ENCODE results near the gene SHOC1.
"Not testable (repeated sequence)": the region's sequence is repeated elsewhere in the genome, so short reads cannot be mapped to it uniquely, and the experiment has no call there.

Gene SHOC1

GRCh38 chr9:111795557-111795839 is 761 bp upstream of the SHOC1 start:
- no peaks in the 10 kb centered on the region for H3K9me3 ChIP-seq (ENCODE audit: control extremely low read depth in 1 of 5, control insufficient read depth in 4 of 5, insufficient read depth in 2 of 5, low read depth in 1 of 5, low read length in 4 of 5)
- no peak for DNase-seq
- H3K4me1 ChIP-seq (ENCODE audit: control extremely low read depth in 1 of 4, control insufficient read depth in 4 of 4, insufficient read depth in 4 of 4, low read length in 3 of 4) = no peaks in the 10 kb centered on the region
- H3K4me3 ChIP-seq (ENCODE audit: control insufficient read depth in 1 of 7, extremely low read depth in 1 of 7, insufficient read depth in 4 of 7, low read depth in 2 of 7, low read length in 6 of 7) = no peak overlapping the region
- POLR2A ChIA-PET = no interaction called here
- CTCF ChIA-PET = no interaction called here
- H3K27ac ChIP-seq (ENCODE audit: insufficient read depth in 1 of 2, low read depth in 1 of 2, low read length in 2 of 2, poor library complexity in 1 of 2, severe bottlenecking in 2 of 2) = no peak overlapping the region
- WGBS (ENCODE audit: insufficient coverage) = no CpG with 5 or more reads among the region's 2 CpGs
- no peaks in the 10 kb centered on the region for H3K36me3 ChIP-seq (ENCODE audit: control insufficient read depth in 4 of 4, insufficient read depth in 4 of 4, low read length in 3 of 4)
- no peaks in the 10 kb centered on the region for H3K27me3 ChIP-seq (replicated peaks in 2 of 5; ENCODE audit: control insufficient read depth in 4 of 5, insufficient read depth in 5 of 5, low read length in 4 of 5)

GRCh38 chr9:111791821-111792220 is 2.9 kb downstream of the SHOC1 start:
- H3K9me3 ChIP-seq (ENCODE audit: control extremely low read depth in 1 of 5, control insufficient read depth in 4 of 5, insufficient read depth in 2 of 5, low read depth in 1 of 5, low read length in 4 of 5); H3K27ac ChIP-seq (ENCODE audit: insufficient read depth in 1 of 2, low read depth in 1 of 2, low read length in 2 of 2, poor library complexity in 1 of 2, severe bottlenecking in 2 of 2); H3K4me3 ChIP-seq (ENCODE audit: control insufficient read depth in 1 of 7, extremely low read depth in 1 of 7, insufficient read depth in 4 of 7, low read depth in 2 of 7, low read length in 6 of 7); H3K36me3 ChIP-seq (ENCODE audit: control insufficient read depth in 4 of 4, insufficient read depth in 4 of 4, low read length in 3 of 4); H3K4me1 ChIP-seq (ENCODE audit: control extremely low read depth in 1 of 4, control insufficient read depth in 4 of 4, insufficient read depth in 4 of 4, low read length in 3 of 4); POLR2A ChIA-PET; H3K27me3 ChIP-seq (replicated peaks in 2 of 5; ENCODE audit: control insufficient read depth in 4 of 5, insufficient read depth in 5 of 5, low read length in 4 of 5); DNase-seq; CTCF ChIA-PET: not testable (repeated sequence)
- WGBS (ENCODE audit: insufficient coverage) = no CpG with 5 or more reads among the region's 1 CpG

- Histone ChIP-seq H3K27me3 (replicated peaks in 2 of 5; ENCODE audit: control insufficient read depth in 4 of 5, insufficient read depth in 5 of 5, low read length in 4 of 5) (no peaks in the 10 kb centered on the region), H3K9me3 (ENCODE audit: control extremely low read depth in 1 of 5, control insufficient read depth in 4 of 5, insufficient read depth in 2 of 5, low read depth in 1 of 5, low read length in 4 of 5) (peaks cover 0 to 14% (median 4%) of the 10 kb centered on the region in 5 experiments), H3K27ac (ENCODE audit: insufficient read depth in 1 of 2, low read depth in 1 of 2, low read length in 2 of 2, poor library complexity in 1 of 2, severe bottlenecking in 2 of 2) (no peak overlapping the region), H3K36me3 (ENCODE audit: control insufficient read depth in 4 of 4, insufficient read depth in 4 of 4, low read length in 3 of 4) (no peaks in the 10 kb centered on the region), H3K4me3 (ENCODE audit: control insufficient read depth in 1 of 7, extremely low read depth in 1 of 7, insufficient read depth in 4 of 7, low read depth in 2 of 7, low read length in 6 of 7) (no peak overlapping the region), H3K4me1 (ENCODE audit: control extremely low read depth in 1 of 4, control insufficient read depth in 4 of 4, insufficient read depth in 4 of 4, low read length in 3 of 4) (no peaks in the 10 kb centered on the region)
- no peak for DNase-seq
- WGBS (ENCODE audit: insufficient coverage) = no CpG with 5 or more reads among the region's 1 CpG
- ChIA-PET POLR2A (no interaction called here), CTCF (no interaction called here)
Measured at GRCh38 chr9:111789881-111790280, 4.9 kb downstream of the SHOC1 start.

GRCh38 chr9:111783857-111784256 is 10.9 kb downstream of the SHOC1 start:
- H3K4me1 ChIP-seq (ENCODE audit: control extremely low read depth in 1 of 4, control insufficient read depth in 4 of 4, insufficient read depth in 4 of 4, low read length in 3 of 4) = no peaks in the 10 kb centered on the region
- no peak overlapping the region for H3K27ac ChIP-seq (ENCODE audit: insufficient read depth in 1 of 2, low read depth in 1 of 2, low read length in 2 of 2, poor library complexity in 1 of 2, severe bottlenecking in 2 of 2)
- H3K27me3 ChIP-seq (replicated peaks in 2 of 5; ENCODE audit: control insufficient read depth in 4 of 5, insufficient read depth in 5 of 5, low read length in 4 of 5) = no peaks in the 10 kb centered on the region
- ChIA-PET POLR2A (no interaction called here), CTCF (interaction anchor here (0.8 kb wide), 1 partner anchor 291 kb away, joined by 4 read pairs; no protein-coding TSS in a partner anchor)
- DNase-seq = no peak
- no peak overlapping the region for H3K4me3 ChIP-seq (ENCODE audit: control insufficient read depth in 1 of 7, extremely low read depth in 1 of 7, insufficient read depth in 4 of 7, low read depth in 2 of 7, low read length in 6 of 7)
- H3K9me3 ChIP-seq (ENCODE audit: control extremely low read depth in 1 of 5, control insufficient read depth in 4 of 5, insufficient read depth in 2 of 5, low read depth in 1 of 5, low read length in 4 of 5) = peaks cover 0 to 14% (median 4%) of the 10 kb centered on the region in 5 experiments
- H3K36me3 ChIP-seq (ENCODE audit: control insufficient read depth in 4 of 4, insufficient read depth in 4 of 4, low read length in 3 of 4) = no peaks in the 10 kb centered on the region
- WGBS (ENCODE audit: insufficient coverage) = 100% methylated on average over 1 of the region's 2 CpGs

GRCh38 chr9:111783424-111783823 is 11.3 kb downstream of the SHOC1 start:
- ChIA-PET POLR2A (no interaction called here), CTCF (no interaction called here)
- H3K4me3 ChIP-seq (ENCODE audit: control insufficient read depth in 1 of 7, extremely low read depth in 1 of 7, insufficient read depth in 4 of 7, low read depth in 2 of 7, low read length in 6 of 7) = no peak overlapping the region
- H3K9me3 ChIP-seq (ENCODE audit: control extremely low read depth in 1 of 5, control insufficient read depth in 4 of 5, insufficient read depth in 2 of 5, low read depth in 1 of 5, low read length in 4 of 5) = peaks cover 0 to 14% (median 4%) of the 10 kb centered on the region in 5 experiments
- no peak for DNase-seq
- no peaks in the 10 kb centered on the region for H3K36me3 ChIP-seq (ENCODE audit: control insufficient read depth in 4 of 4, insufficient read depth in 4 of 4, low read length in 3 of 4)
- H3K27ac ChIP-seq (ENCODE audit: insufficient read depth in 1 of 2, low read depth in 1 of 2, low read length in 2 of 2, poor library complexity in 1 of 2, severe bottlenecking in 2 of 2) = no peak overlapping the region
- H3K4me1 ChIP-seq (ENCODE audit: control extremely low read depth in 1 of 4, control insufficient read depth in 4 of 4, insufficient read depth in 4 of 4, low read length in 3 of 4) = no peaks in the 10 kb centered on the region
- WGBS (ENCODE audit: insufficient coverage) = 86% methylated on average over 1 of the region's 2 CpGs
- no peaks in the 10 kb centered on the region for H3K27me3 ChIP-seq (replicated peaks in 2 of 5; ENCODE audit: control insufficient read depth in 4 of 5, insufficient read depth in 5 of 5, low read length in 4 of 5)

GRCh38 chr9:111766066-111766465 is 28.7 kb downstream of the SHOC1 start:
- DNase-seq = no peak
- POLR2A ChIA-PET = no interaction called here
- Histone ChIP-seq H3K9me3 (ENCODE audit: control extremely low read depth in 1 of 5, control insufficient read depth in 4 of 5, insufficient read depth in 2 of 5, low read depth in 1 of 5, low read length in 4 of 5) (peaks cover 0 to 14% (median 2%) of the 10 kb centered on the region in 5 experiments), H3K27me3 (replicated peaks in 2 of 5; ENCODE audit: control insufficient read depth in 4 of 5, insufficient read depth in 5 of 5, low read length in 4 of 5) (no peaks in the 10 kb centered on the region), H3K36me3 (ENCODE audit: control insufficient read depth in 4 of 4, insufficient read depth in 4 of 4, low read length in 3 of 4) (peaks cover 0 to 2% (median 0%) of the 10 kb centered on the region in 4 experiments), H3K27ac (ENCODE audit: insufficient read depth in 1 of 2, low read depth in 1 of 2, low read length in 2 of 2, poor library complexity in 1 of 2, severe bottlenecking in 2 of 2) (no peak overlapping the region), H3K4me1 (ENCODE audit: control extremely low read depth in 1 of 4, control insufficient read depth in 4 of 4, insufficient read depth in 4 of 4, low read length in 3 of 4) (no peaks in the 10 kb centered on the region), H3K4me3 (ENCODE audit: control insufficient read depth in 1 of 7, extremely low read depth in 1 of 7, insufficient read depth in 4 of 7, low read depth in 2 of 7, low read length in 6 of 7) (no peak overlapping the region)
- CTCF ChIA-PET = no interaction called here

GRCh38 chr9:111762556-111762955 is 32.2 kb downstream of the SHOC1 start:
- CTCF ChIA-PET = interaction anchor here (1.1 to 9.6 kb wide), 3 partner anchors 10 to 313 kb away, joined by 4 to 105 read pairs (median 7); no protein-coding TSS in a partner anchor
- Histone ChIP-seq H3K4me3 (ENCODE audit: control insufficient read depth in 1 of 7, extremely low read depth in 1 of 7, insufficient read depth in 4 of 7, low read depth in 2 of 7, low read length in 6 of 7) (no peak overlapping the region), H3K4me1 (ENCODE audit: control extremely low read depth in 1 of 4, control insufficient read depth in 4 of 4, insufficient read depth in 4 of 4, low read length in 3 of 4) (no peaks in the 10 kb centered on the region), H3K36me3 (ENCODE audit: control insufficient read depth in 4 of 4, insufficient read depth in 4 of 4, low read length in 3 of 4) (peaks cover 0 to 2% (median 0%) of the 10 kb centered on the region in 4 experiments), H3K27ac (ENCODE audit: insufficient read depth in 1 of 2, low read depth in 1 of 2, low read length in 2 of 2, poor library complexity in 1 of 2, severe bottlenecking in 2 of 2) (no peak overlapping the region), H3K9me3 (ENCODE audit: control extremely low read depth in 1 of 5, control insufficient read depth in 4 of 5, insufficient read depth in 2 of 5, low read depth in 1 of 5, low read length in 4 of 5) (peaks cover 0 to 8% (median 0%) of the 10 kb centered on the region in 5 experiments), H3K27me3 (replicated peaks in 2 of 5; ENCODE audit: control insufficient read depth in 4 of 5, insufficient read depth in 5 of 5, low read length in 4 of 5) (no peaks in the 10 kb centered on the region)
- no CpG with 5 or more reads among the region's 2 CpGs for WGBS (ENCODE audit: insufficient coverage)
- no peak for DNase-seq
- POLR2A ChIA-PET = no interaction called here
